Measurements from ENCODE around the gene PDX1. TPM values are rescaled to one million over a fixed set of nuclear protein-coding genes. Genes with fewer than 3 reads are reported as not detected.

Gene PDX1
- total RNA-seq, 2 donors from 2014 or later, result 6.5 to 25.1 TPM

DNA sequence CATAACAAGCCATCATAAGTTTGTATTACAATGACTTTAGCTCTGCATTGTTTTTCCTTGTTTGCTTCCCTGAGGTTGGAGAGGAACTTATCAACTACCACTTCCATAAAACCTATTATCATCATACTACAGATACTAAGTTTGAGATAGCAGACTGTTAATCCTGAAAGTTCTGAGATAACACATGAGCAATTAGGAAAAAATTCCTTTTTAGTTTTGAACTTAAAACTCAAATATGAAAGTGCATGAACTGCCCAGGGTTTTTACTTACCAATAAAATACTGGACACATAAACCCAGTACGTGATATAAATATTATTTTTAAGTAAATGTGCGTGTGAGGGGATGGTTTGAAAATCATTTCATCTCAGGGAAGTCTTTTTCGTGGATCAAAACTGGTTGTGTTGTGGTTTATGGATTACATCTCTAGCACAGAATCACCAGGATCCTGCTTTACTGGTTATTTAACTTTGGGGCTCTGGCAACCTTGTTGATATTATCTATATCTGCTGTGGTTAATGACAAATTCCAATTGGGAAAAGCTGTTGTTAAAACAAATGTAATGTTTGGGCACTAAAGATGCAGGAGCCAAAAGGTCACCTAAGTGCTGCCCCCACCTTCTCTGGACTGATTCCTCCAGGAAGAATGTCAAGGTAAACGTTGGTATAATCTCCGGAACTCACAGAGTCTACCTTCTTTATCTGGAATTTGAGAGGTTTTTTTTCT lies 36.9 kb downstream of the PDX1 start:
- WGBS, 2 donors, result 22 to 26% methylated on average over 5 of the region's 5 CpGs
- H3K27me3 ChIP-seq, result no peaks in the 10 kb centered on the region
- ATAC-seq (no peak), DNase-seq (no peak)
- TF ChIP-seq, protein P1, sequence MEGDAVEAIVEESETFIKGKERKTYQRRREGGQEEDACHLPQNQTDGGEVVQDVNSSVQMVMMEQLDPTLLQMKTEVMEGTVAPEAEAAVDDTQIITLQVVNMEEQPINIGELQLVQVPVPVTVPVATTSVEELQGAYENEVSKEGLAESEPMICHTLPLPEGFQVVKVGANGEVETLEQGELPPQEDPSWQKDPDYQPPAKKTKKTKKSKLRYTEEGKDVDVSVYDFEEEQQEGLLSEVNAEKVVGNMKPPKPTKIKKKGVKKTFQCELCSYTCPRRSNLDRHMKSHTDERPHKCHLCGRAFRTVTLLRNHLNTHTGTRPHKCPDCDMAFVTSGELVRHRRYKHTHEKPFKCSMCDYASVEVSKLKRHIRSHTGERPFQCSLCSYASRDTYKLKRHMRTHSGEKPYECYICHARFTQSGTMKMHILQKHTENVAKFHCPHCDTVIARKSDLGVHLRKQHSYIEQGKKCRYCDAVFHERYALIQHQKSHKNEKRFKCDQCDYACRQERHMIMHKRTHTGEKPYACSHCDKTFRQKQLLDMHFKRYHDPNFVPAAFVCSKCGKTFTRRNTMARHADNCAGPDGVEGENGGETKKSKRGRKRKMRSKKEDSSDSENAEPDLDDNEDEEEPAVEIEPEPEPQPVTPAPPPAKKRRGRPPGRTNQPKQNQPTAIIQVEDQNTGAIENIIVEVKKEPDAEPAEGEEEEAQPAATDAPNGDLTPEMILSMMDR (IDR thresholded peaks at IDR 0.05), result no peak
- no peak for TF ChIP-seq POLR2A (IDR thresholded peaks at IDR 0.05)
- H3K27ac ChIP-seq, result peak overlapping the region in 3 of 4 donors; percentile 32 to 97 (median 43)
- H3K4me3 ChIP-seq, result no peak overlapping the region
- H3K36me3 ChIP-seq (replicated peaks in 1 of 2; ENCODE audit: insufficient read depth in 1 of 2, low read depth in 2 of 2), result no peaks in the 10 kb centered on the region
- H3K4me1 ChIP-seq, result peaks cover 79% of the 10 kb centered on the region
- intact Hi-C loops (cut with DNase I), result no loop called here
- no peaks in the 10 kb centered on the region for H3K9me3 ChIP-seq

DNA sequence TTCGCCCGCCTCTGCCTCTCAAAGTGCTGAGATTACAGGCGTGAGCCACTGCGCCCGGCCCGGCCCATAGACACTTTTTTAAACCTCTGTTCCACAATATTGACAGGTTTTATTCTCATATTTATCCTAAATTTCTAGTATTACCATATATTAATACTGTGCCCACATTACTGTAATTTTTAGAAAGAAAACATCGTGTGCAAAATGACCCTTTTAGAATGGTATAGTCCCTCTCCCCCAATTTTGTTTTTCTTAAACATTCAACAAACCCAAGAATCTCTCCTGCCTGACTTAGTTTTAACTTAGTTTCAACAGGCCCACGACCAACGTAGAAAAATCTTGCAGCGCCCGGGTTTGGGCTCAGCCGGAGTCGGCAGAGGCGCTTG lies 40.2 kb downstream of the PDX1 start:
- peaks cover 75% of the 10 kb centered on the region for H3K4me1 ChIP-seq
- WGBS, 2 donors, result 31 to 32% methylated on average over 11 to 14 of the region's 14 CpGs
- intact Hi-C loops (cut with DNase I), result no loop called here
- DNase-seq, result no peak
- no peaks in the 10 kb centered on the region for H3K36me3 ChIP-seq (replicated peaks in 1 of 2; ENCODE audit: insufficient read depth in 1 of 2, low read depth in 2 of 2)
- H3K4me3 ChIP-seq, result no peak overlapping the region
- H3K27ac ChIP-seq, result peak overlapping the region; percentile 27 to 90 (median 82)
- no peak for TF ChIP-seq POLR2A (IDR thresholded peaks at IDR 0.05)
- TF ChIP-seq, protein P1 (IDR thresholded peaks at IDR 0.05), result no peak
- no peaks in the 10 kb centered on the region for H3K27me3 ChIP-seq
- H3K9me3 ChIP-seq, result no peaks in the 10 kb centered on the region
- no peak for ATAC-seq

DNA sequence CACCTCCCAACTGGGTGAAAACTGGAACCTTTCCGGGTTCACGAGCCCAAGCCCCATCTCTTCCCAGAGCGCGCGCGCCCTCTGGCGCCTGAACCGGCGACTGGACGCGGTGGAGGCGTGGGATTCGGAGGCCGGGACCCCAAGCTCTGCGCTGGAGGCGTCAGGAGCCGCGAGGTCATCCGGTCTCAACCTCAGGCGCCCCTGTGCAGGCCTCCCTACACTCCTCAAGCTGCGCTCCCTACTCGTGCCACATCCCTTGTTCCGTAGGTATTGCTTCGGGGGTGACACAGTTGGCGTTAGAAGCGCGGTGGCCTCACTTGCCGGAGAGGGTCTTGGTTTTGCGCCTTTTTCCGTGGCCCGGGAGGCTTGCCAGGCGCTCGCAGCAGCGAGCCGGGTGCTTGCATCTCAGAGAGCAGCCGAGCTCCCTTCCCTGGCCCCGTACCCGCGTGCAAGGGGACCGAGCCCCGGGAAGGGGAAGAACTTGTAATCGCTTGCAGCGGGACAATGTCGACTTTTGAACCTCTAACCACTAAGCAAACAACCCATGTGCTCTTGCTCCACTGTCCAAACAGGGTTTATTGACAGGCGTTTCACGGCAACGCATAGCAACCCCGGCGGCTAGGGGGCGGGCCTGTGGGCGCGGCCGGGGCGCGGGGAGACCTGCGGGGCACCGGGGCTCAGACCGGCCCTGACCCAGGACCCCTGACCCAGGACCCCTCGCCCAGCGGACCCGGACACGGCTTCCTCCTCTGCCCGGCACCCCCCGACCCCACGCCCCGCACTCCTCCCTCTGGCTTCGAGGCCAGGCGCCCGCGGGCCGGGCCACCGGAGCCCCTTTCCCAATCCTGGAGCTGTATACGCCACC lies 40.8 kb downstream of the PDX1 start:
- peak; percentile 93 for ATAC-seq
- no peaks in the 10 kb centered on the region for H3K9me3 ChIP-seq
- peak overlapping the region; percentile 34 to 39 for H3K4me3 ChIP-seq
- TF ChIP-seq, protein P1 (IDR thresholded peaks at IDR 0.05), result peak; percentile 67 to 89 (median 74)
- peak; percentile 18 to 74 (median 67) for TF ChIP-seq POLR2A (IDR thresholded peaks at IDR 0.05)
- no peaks in the 10 kb centered on the region for H3K27me3 ChIP-seq
- DNase-seq, result peak; percentile 87 to 91 (median 88)
- intact Hi-C loops (cut with DNase I), result no loop called here
- WGBS, 2 donors, result 1 to 4% methylated on average over 15 to 73 of the region's 73 CpGs
- H3K36me3 ChIP-seq (replicated peaks in 1 of 2; ENCODE audit: insufficient read depth in 1 of 2, low read depth in 2 of 2), result no peaks in the 10 kb centered on the region
- H3K4me1 ChIP-seq, result peaks cover 72% of the 10 kb centered on the region
- peak overlapping the region; percentile 58 to 90 (median 82) for H3K27ac ChIP-seq

DNA sequence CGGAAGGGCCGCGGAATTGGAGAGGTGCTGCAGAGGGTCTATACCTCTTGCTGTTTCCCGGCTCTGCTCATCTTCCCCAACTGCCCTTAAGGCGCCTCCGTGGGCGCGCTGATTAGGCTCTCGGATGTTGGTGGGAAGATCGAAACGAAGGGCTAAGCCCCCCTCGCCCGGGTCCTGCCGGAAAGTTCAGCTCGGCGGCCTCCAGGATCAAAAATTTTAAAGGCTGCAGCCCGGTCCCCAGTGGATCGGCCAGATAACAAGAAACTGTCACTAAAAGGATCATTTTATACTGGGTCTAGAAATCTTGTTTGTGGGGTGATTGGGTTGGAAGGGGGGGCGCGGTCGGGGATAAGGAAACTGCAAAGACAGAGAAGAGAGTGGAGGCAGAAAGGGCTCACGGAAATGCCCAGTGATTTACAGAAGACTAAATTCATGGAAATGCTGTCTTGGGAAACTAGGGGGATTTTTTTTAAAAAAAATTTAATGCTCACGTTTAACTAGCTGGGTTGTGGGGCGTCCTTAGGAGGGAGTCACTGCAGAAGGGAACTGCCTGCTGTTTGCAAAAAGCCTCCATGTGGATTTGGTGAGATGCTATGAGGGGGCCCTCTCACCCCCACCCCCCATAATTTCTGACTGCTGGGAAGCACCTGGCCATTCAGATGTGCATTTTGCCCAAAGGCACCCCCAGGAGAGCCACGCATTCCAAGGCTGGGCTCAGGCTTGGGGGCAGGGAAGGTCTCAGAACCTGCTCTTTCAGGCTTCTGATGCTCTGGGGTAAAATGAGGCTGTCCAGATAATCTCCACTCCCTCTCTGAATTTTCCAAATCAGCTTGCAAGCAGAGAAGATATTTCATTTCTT lies 41.7 kb downstream of the PDX1 start:
- Histone ChIP-seq H3K4me1 (peaks cover 69% of the 10 kb centered on the region), H3K27ac (peak overlapping the region; percentile 58 to 90 (median 82)), H3K9me3 (no peaks in the 10 kb centered on the region), H3K36me3 (replicated peaks in 1 of 2; ENCODE audit: insufficient read depth in 1 of 2, low read depth in 2 of 2) (no peaks in the 10 kb centered on the region), H3K27me3 (peaks cover 0 to 1% of the 10 kb centered on the region in 2 donors), H3K4me3 (peak overlapping the region; percentile 34 to 39)
- 18 to 19% methylated on average over 25 of the region's 25 CpGs for WGBS, 2 donors
- intact Hi-C loops (cut with DNase I), result no loop called here
- TF ChIP-seq, protein P1 (IDR thresholded peaks at IDR 0.05), result no peak
- no peak for TF ChIP-seq POLR2A (IDR thresholded peaks at IDR 0.05)
- ATAC-seq (no peak), DNase-seq (no peak)
